IMR-90 (cell line): ENCODE measurements around the gene F5. TPM values are rescaled to one million over a fixed set of nuclear protein-coding genes. Genes with fewer than 3 reads are reported as not detected.

Experiments
- ATAC-seq: fragments of 200-7000 bp; cut with Tn5 transposase; 2 replicates; pipeline ENCODE4 v1.9.1; 2020; ENCODE audit warnings: low read depth, mild to moderate bottlenecking, moderate library complexity
- BruUV-seq: library from RNA; stranded (reverse); fragments of 400-500 nt; replicated peaks from 2 replicates; lab custom pipeline; 2021; lab: Mats Ljungman, UMichigan
- CTCF ChIA-PET: fragments of 300-600 bp; formaldehyde crosslinking; extraction: SDS; loops from one replicate; lab custom pipeline; 2021; ENCODE audit warnings: antibody characterized with exemption; lab: Yijun Ruan, JAX
- POLR2A ChIA-PET: fragments of 300-600 bp; sonication (Branson Sonifier 250); formaldehyde crosslinking; loops from one replicate; lab custom pipeline; 2022; ENCODE audit warnings: antibody characterized with exemption; ENCODE audit not compliant: unreplicated experiment; lab: Charles Lee
- DNase-seq: peaks from one replicate; pipeline ENCODE4 v3.0.0; 2013
- H2AFZ ChIP-seq: replicated peaks from 2 replicates; pipeline ENCODE3; 2013; ENCODE audit warnings: low read length, mild to moderate bottlenecking; ENCODE audit not compliant: poor library complexity
- H2AK5ac ChIP-seq: 2 replicates; pipeline ENCODE4 v1.6.1; 2013; ENCODE audit warnings: low read depth, low read length, inconsistent platforms
- H2AK9ac ChIP-seq: replicated peaks from 2 replicates; pipeline ENCODE3; 2013; ENCODE audit warnings: mild to moderate bottlenecking, low read depth, low read length, moderate library complexity; ENCODE audit not compliant: poor library complexity
- H2BK120ac ChIP-seq: 2 replicates; pipeline ENCODE4 v1.6.1; 2013; ENCODE audit warnings: low read depth, low read length, inconsistent platforms
- H2BK15ac ChIP-seq: 3 replicates; pipeline ENCODE4 v1.6.1; 2013; ENCODE audit warnings: low read depth, low read length, inconsistent platforms
- H2BK20ac ChIP-seq: 2 replicates; pipeline ENCODE4 v1.6.1; 2013; ENCODE audit warnings: low read depth, mild to moderate bottlenecking, inconsistent platforms, low read length, moderate library complexity
- H2BK5ac ChIP-seq: 2 replicates; pipeline ENCODE4 v1.6.1; 2013; ENCODE audit warnings: mild to moderate bottlenecking, low read depth, low read length, inconsistent platforms; ENCODE audit not compliant: poor library complexity, severe bottlenecking
- H3K14ac ChIP-seq: replicated peaks from 2 replicates; pipeline ENCODE4 v1.6.1; 2013; ENCODE audit warnings: low read depth, low read length, inconsistent platforms
- H3K18ac ChIP-seq: 2 replicates; pipeline ENCODE4 v1.6.1; 2013; ENCODE audit warnings: low read depth, low read length, control low read depth
- H3K23ac ChIP-seq: 2 replicates; pipeline ENCODE4 v1.6.1; 2013; ENCODE audit warnings: low read depth, low read length, inconsistent platforms
- H3K27ac ChIP-seq: 2 replicates; pipeline ENCODE4 v1.5.1; 2013; ENCODE audit warnings: mild to moderate bottlenecking, control low read depth, low read length; ENCODE audit not compliant: insufficient read depth
- H3K27me3 ChIP-seq: 2 replicates; pipeline ENCODE4 v1.6.1; 2013; ENCODE audit warnings: low read length; ENCODE audit not compliant: control insufficient read depth, insufficient read depth
- H3K36me3 ChIP-seq: 2 replicates; pipeline ENCODE4 v1.6.1; 2013; ENCODE audit warnings: low read length, mixed read lengths; ENCODE audit not compliant: control insufficient read depth, insufficient read depth
- H3K4ac ChIP-seq: 2 replicates; pipeline ENCODE4 v1.6.1; 2013; ENCODE audit warnings: low read depth, low read length, inconsistent platforms
- H3K4me1 ChIP-seq: 2 replicates; pipeline ENCODE4 v1.6.1; 2013; ENCODE audit warnings: low read length, mixed read lengths; ENCODE audit not compliant: control insufficient read depth, insufficient read depth
- H3K4me2 ChIP-seq: 2 replicates; pipeline ENCODE4 v1.6.1; 2013; ENCODE audit warnings: low read depth, mild to moderate bottlenecking, control low read depth, low read length, moderate library complexity
- H3K4me3 ChIP-seq: 2 replicates; pipeline ENCODE4 v1.5.1; 2013; ENCODE audit warnings: low read depth, mild to moderate bottlenecking, control low read depth, low read length, moderate library complexity; ENCODE audit not compliant: insufficient read depth
- H3K56ac ChIP-seq: 2 replicates; pipeline ENCODE4 v1.6.1; 2013; ENCODE audit warnings: low read length, inconsistent platforms; ENCODE audit not compliant: insufficient read depth; ENCODE audit errors: extremely low read depth
- H3K79me1 ChIP-seq, 2 experiments: 2 replicates each; pipeline ENCODE4 v1.6.1; 2013; ENCODE audit warnings: low read length in 2 of 2, inconsistent platforms in 1 of 2, low read depth in 1 of 2
- H3K9ac ChIP-seq: 2 replicates; pipeline ENCODE4 v1.6.1; 2013; ENCODE audit warnings: low read depth, low read length, control low read depth
- H3K9me1 ChIP-seq: 2 replicates; pipeline ENCODE4 v1.6.1; 2013; ENCODE audit warnings: low read length, inconsistent platforms; ENCODE audit not compliant: insufficient read depth
- H3K9me3 ChIP-seq: 2 replicates; pipeline ENCODE4 v1.6.1; 2013; ENCODE audit warnings: low read length; ENCODE audit not compliant: control insufficient read depth, insufficient read depth
- H4K20me1 ChIP-seq: 2 replicates; pipeline ENCODE4 v1.6.1; 2013; ENCODE audit warnings: low read length, inconsistent platforms; ENCODE audit not compliant: insufficient read depth
- H4K5ac ChIP-seq: 2 replicates; pipeline ENCODE4 v1.6.1; 2013; ENCODE audit warnings: mild to moderate bottlenecking, low read depth, low read length, control low read depth
- H4K8ac ChIP-seq, 2 experiments: 2 replicates each; pipeline ENCODE4 v1.6.1; 2013; ENCODE audit warnings: low read depth in 2 of 2, low read length in 2 of 2, control low read depth in 1 of 2, inconsistent platforms in 1 of 2
- H4K91ac ChIP-seq: 2 replicates; pipeline ENCODE4 v1.6.1; 2013; ENCODE audit warnings: low read depth, low read length, inconsistent platforms; ENCODE audit not compliant: insufficient read depth
- CEBPB ChIP-seq: IDR thresholded peaks from 2 replicates; pipeline ENCODE4 v1.6.1; 2012; ENCODE audit warnings: low read depth, low read length, improper control_type of control experiment
- MAZ ChIP-seq: IDR thresholded peaks from 2 replicates; pipeline ENCODE4 v1.6.1; 2012; ENCODE audit warnings: low read depth, mild to moderate bottlenecking, low read length, improper control_type of control experiment, moderate library complexity, borderline replicate concordance
- MXI1 ChIP-seq: IDR thresholded peaks from 2 replicates; pipeline ENCODE4 v1.6.1; 2012; ENCODE audit warnings: low read depth, mild to moderate bottlenecking, low read length, moderate library complexity, borderline replicate concordance
- NFE2L2 ChIP-seq: fragments of 150-350 bp; IDR thresholded peaks from 2 replicates; pipeline ENCODE4 v1.6.1; 2016; ENCODE audit warnings: low read depth, mild to moderate bottlenecking, low read length
- RAD21 ChIP-seq: IDR thresholded peaks from 2 replicates; pipeline ENCODE4 v1.6.1; 2012; ENCODE audit warnings: low read length, improper control_type of control experiment
- WGBS, 2 experiments: methylation state at CpG; one replicate each; pipeline versions ENCODE4 v1.1.5 to v1.1.7; 2013; ENCODE audit warnings: missing lambda C conversion rate in 2 of 2; ENCODE audit not compliant: insufficient read length in 1 of 2; ENCODE audit errors: extremely low coverage in 2 of 2; 5-methylcytosine and 5-hydroxymethylcytosine counted together
- dilution Hi-C: fragments of 300-500 bp; cut with HindIII; formaldehyde crosslinking; loops from one replicate; pipeline ENCODE4 v1.14.3; 2018; ENCODE audit warnings: low sequenced_read_pairs; ENCODE audit not compliant: unreplicated experiment
- in situ Hi-C: fragments of 300-500 bp; cut with MboI; formaldehyde crosslinking; loops from 3 replicates; pipeline ENCODE4 v1.14.3; 2019; ENCODE audit warnings: low sequenced_read_pairs, inconsistent platforms, mixed read lengths
- intact Hi-C: fragments of 100-400 bp; cut with micrococcal nuclease; formaldehyde crosslinking; loops from 2 replicates; pipeline ENCODE4 v1.10.0; 2022
- polyA plus RNA-seq, 3 experiments: library from polyadenylated mRNA; depleted of rRNA; stranded (reverse); fragments of >200 nt; gene quantifications; 2 replicates each; pipeline ENCODE4 v1.2.3, GENCODE V29; 2012; ENCODE audit warnings: low replicate concordance in 1 of 3
- total RNA-seq: library from RNA; depleted of rRNA; stranded (reverse); fragments of >200 nt; gene quantifications from 2 replicates; pipeline ENCODE4 v1.2.3, GENCODE V29; 2012

F5 gene
- total and polyA plus RNA-seq, 2 of the 4 experiments (the other 2 are of a cell fraction), result not detected

GRCh38 chr1:169493251-169493650, 93.0 kb downstream of the F5 start:
- CTCF ChIA-PET, result no interaction called here

More at GRCh38 chr1:169493251-169493650, 93.0 kb downstream of the F5 start:
- Histone ChIP-seq H4K5ac (no peak overlapping the region), H3K4me1 (no peaks in the 10 kb centered on the region), H3K9me3 (no peaks in the 10 kb centered on the region), H3K56ac (no peak overlapping the region), H4K8ac (no peak overlapping the region), H2BK5ac (no peak overlapping the region), H3K36me3 (no peaks in the 10 kb centered on the region), H3K9ac (no peak overlapping the region), H2AFZ (no peak overlapping the region), H3K23ac (no peak overlapping the region), H2BK20ac (no peak overlapping the region), H4K91ac (no peak overlapping the region), H3K4me2 (no peak overlapping the region), H2BK120ac (no peak overlapping the region), H3K4me3 (no peak overlapping the region), H3K4ac (no peak overlapping the region), H3K14ac (no peak overlapping the region), H2AK5ac (no peak overlapping the region), H3K27ac (no peak overlapping the region), H3K79me1 (no peaks in the 10 kb centered on the region), H2BK15ac (no peak overlapping the region), H3K18ac (no peak overlapping the region), H2AK9ac (no peak overlapping the region), H4K20me1 (no peaks in the 10 kb centered on the region), H3K9me1 (no peaks in the 10 kb centered on the region), H3K27me3 (no peaks in the 10 kb centered on the region)
- intact Hi-C loops, result no loop called here
- WGBS, 2 experiments, result no CpG with 5 or more reads among the region's 1 CpG
- in situ Hi-C loops, result no loop called here
- dilution Hi-C loops, result no loop called here
- no peak for DNase-seq
- BruUV-seq, result no TSS peak
- no peak for TF ChIP-seq MAZ
- TF ChIP-seq CEBPB, result no peak
- no peak for TF ChIP-seq NFE2L2
- no peak for TF ChIP-seq RAD21
- no peak for TF ChIP-seq MXI1
- ATAC-seq, result no peak
- POLR2A ChIA-PET, result no interaction called here
